Prostate gland (tissue), 2 donors: ENCODE measurements around the gene UNC5A.

Experiments
- POLR2A ChIP-seq: fragments of 450-650 bp; IDR thresholded peaks from one replicate; pipeline ENCODE4 v1.6.1; 2016; ENCODE audit warnings: antibody characterized with exemption, mild to moderate bottlenecking
- POLR2AphosphoS5 ChIP-seq: sonication (generic); formaldehyde crosslinking; IDR thresholded peaks from one replicate; pipeline ENCODE4 v1.6.1; 2017; ENCODE audit warnings: antibody characterized with exemption
- TF ChIP-seq, protein P1 (sequence below), 4 experiments: fragments of 200-600 bp in 2 of 4; fragments of 450-650 bp in 2 of 4; sonication (generic) in 2 of 4; IDR thresholded peaks; 1 replicate in 3 of 4; 2 replicates in 1 of 4; pipeline ENCODE4 v1.5.1; 2016 to 2019; ENCODE audit warnings: antibody characterized with exemption in 4 of 4, mild to moderate bottlenecking in 2 of 4, moderate library complexity in 2 of 4

DNA sequence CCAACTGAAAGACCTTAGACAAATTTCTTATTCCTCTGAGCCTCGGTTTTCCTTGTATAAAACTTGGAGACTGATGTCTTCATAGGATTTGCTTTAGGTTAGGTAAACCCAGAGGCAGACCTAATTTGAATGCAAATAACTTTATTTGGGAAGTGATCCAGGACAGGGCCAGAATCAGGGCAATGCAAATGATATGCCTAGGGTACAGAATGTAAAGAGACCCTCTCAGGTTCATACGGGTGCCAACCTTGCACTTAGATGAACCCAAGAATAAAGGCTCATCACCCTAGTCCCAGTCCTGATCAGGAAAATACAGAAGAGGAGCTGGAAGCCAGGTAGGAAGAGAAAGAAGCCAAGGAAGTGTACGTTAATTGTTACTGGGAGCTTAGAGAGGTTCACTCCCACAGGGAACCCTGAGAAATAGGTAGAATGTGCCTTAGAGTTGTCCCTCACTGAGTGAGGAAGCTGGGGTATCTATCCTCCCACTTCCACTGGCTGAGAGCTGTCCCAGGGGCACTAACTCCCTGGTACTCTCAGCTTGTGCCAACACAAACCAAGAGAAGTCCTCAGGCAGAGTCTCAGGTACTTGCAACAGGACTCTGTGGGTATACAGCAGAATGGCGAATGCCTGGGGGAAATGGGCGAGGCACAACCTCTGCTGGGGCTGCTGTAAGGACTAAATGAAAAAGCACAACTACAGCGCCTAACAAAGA lies 91.9 kb downstream of the UNC5A start:
- TF ChIP-seq, protein P1, sequence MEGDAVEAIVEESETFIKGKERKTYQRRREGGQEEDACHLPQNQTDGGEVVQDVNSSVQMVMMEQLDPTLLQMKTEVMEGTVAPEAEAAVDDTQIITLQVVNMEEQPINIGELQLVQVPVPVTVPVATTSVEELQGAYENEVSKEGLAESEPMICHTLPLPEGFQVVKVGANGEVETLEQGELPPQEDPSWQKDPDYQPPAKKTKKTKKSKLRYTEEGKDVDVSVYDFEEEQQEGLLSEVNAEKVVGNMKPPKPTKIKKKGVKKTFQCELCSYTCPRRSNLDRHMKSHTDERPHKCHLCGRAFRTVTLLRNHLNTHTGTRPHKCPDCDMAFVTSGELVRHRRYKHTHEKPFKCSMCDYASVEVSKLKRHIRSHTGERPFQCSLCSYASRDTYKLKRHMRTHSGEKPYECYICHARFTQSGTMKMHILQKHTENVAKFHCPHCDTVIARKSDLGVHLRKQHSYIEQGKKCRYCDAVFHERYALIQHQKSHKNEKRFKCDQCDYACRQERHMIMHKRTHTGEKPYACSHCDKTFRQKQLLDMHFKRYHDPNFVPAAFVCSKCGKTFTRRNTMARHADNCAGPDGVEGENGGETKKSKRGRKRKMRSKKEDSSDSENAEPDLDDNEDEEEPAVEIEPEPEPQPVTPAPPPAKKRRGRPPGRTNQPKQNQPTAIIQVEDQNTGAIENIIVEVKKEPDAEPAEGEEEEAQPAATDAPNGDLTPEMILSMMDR (IDR thresholded peaks at IDR 0.05), result no peak
- TF ChIP-seq POLR2AphosphoS5 (no peak), POLR2A (no peak)
